Spleen (tissue), 11 donors: Measurements from ENCODE around the gene FAAP20. TPM values are rescaled to one million over a fixed set of nuclear protein-coding genes. Genes with fewer than 3 reads are reported as not detected.

ENCODE experiments used
- DNase-seq: peaks from one replicate; pipeline ENCODE4 v3.0.0-alpha.2; 2020
- H3K27ac ChIP-seq, 8 donors: fragments of 200-600 bp; sonication (generic) in 7 of 8; 1 replicate in 4 of 8; 2 replicates in 4 of 8; pipeline versions ENCODE4 v1.5.0 to v1.8.0; 2016 to 2021; ENCODE audit warnings: inconsistent platforms in 4 of 8, mild to moderate bottlenecking in 4 of 8, moderate library complexity in 1 of 8
- H3K27me3 ChIP-seq, 7 donors: fragments of 200-600 bp; sonication (generic) in 6 of 7; replicated peaks in 1 of 7; 1 replicate in 4 of 7; 2 replicates in 3 of 7; pipeline versions ENCODE4 v1.5.0 to v1.8.0; 2016 to 2021; ENCODE audit warnings: inconsistent platforms in 3 of 7, mild to moderate bottlenecking in 1 of 7
- H3K36me3 ChIP-seq, 6 donors: fragments of 200-600 bp; sonication (generic) in 5 of 6; 1 replicate in 4 of 6; 2 replicates in 2 of 6; pipeline versions ENCODE4 v1.5.0 to v1.8.0; 2016 to 2021; ENCODE audit warnings: inconsistent platforms in 2 of 6
- H3K4me1 ChIP-seq, 6 donors: fragments of 200-600 bp; sonication (generic) in 5 of 6; 1 replicate in 3 of 6; 2 replicates in 3 of 6; pipeline versions ENCODE4 v1.5.0 to v1.8.0; 2016 to 2021; ENCODE audit warnings: inconsistent platforms in 3 of 6
- H3K4me3 ChIP-seq, 8 donors: fragments of 200-600 bp; sonication (generic) in 7 of 8; 1 replicate in 4 of 8; 2 replicates in 4 of 8; pipeline versions ENCODE4 v1.5.0 to v1.8.0; 2016 to 2021; ENCODE audit warnings: inconsistent platforms in 4 of 8, mild to moderate bottlenecking in 4 of 8, moderate library complexity in 2 of 8
- H3K9me3 ChIP-seq, 8 donors: fragments of 200-600 bp; sonication (generic) in 7 of 8; 1 replicate in 4 of 8; 2 replicates in 4 of 8; pipeline versions ENCODE4 v1.5.0 to v1.8.0; 2016 to 2021; ENCODE audit warnings: inconsistent platforms in 4 of 8
- POLR2A ChIP-seq, 3 donors: fragments of 450-650 bp; IDR thresholded peaks; one replicate each; pipeline ENCODE4 v1.5.1; 2017; ENCODE audit warnings: antibody characterized with exemption in 3 of 3, mild to moderate bottlenecking in 1 of 3
- POLR2AphosphoS5 ChIP-seq, 3 donors: sonication (generic); formaldehyde crosslinking; IDR thresholded peaks; one replicate each; pipeline ENCODE4 v1.5.1; 2017; ENCODE audit warnings: antibody characterized with exemption in 3 of 3
- WGBS, 5 donors: extraction: QIAGEN DNeasy Blood & Tissue Kit in 3 of 5; methylation state at CpG; one replicate each; pipeline versions ENCODE4 v1.1.5 to v1.1.7; 2013 to 2018; 5-methylcytosine and 5-hydroxymethylcytosine counted together
- intact Hi-C: fragments of 100-400 bp; cut with DNase I; formaldehyde crosslinking; loops from one replicate; pipeline ENCODE4 v1.15.0; 2023; ENCODE audit warnings: low total_unique reads
- polyA plus RNA-seq, 3 donors: library from polyadenylated mRNA; stranded (reverse); fragments of 200-250 nt; gene quantifications; one replicate each; pipeline ENCODE4 v1.2.1, GENCODE V29; 2013
- total RNA-seq, 7 donors: library from RNA; depleted of rRNA in 3 of 7; stranded (reverse); fragments of >200 nt in 3 of 7; fragmentation: NEBNext Ultra II Directional in 4 of 7; extraction: Animal tissue kit (Norgen Biotek cat#: 25700) in 4 of 7; gene quantifications; one replicate each; pipeline versions ENCODE4 v1.1.0 to v1.2.1, GENCODE V29; 2016 to 2021
- TF ChIP-seq, protein P1 (sequence below), 11 experiments: fragments of 200-600 bp in 7 of 11; fragments of 450-650 bp in 4 of 11; sonication (generic) in 4 of 11; IDR thresholded peaks in 8 of 11; conservative IDR thresholded peaks in 3 of 11; 1 replicate in 7 of 11; 2 replicates in 4 of 11; pipeline versions ENCODE4 v1.4.0 to v1.8.0; 2016 to 2021; ENCODE audit warnings: antibody characterized with exemption in 11 of 11, inconsistent platforms in 4 of 11, mild to moderate bottlenecking in 1 of 11
- donor health status: healthy with polysubstance abuse.
- donor health status: DM: no; HTN: no; CAD: no; lungs with moderate emphysema.
- donor health status: DM: no; HTN: no; CAD: no.
- donor health status: Bipolar disorder and iron deficiency.
- donor health status: healthy.
- donor health status: DM: no; HTN: no; CAD: no.
- donor health status: DM: yes; HTN: yes; CAD: no.

The FAAP20 gene
- total and polyA plus RNA-seq, 10 donors: 20.6 to 113 (median 52.0) TPM

- Histone ChIP-seq H3K27me3 (no peaks in the 10 kb centered on the region), H3K4me3 (peak overlapping the region; percentile 29 to 70 (median 36)), H3K4me1 (peaks cover 21 to 81% (median 56%) of the 10 kb centered on the region in 6 donors), H3K27ac (peak overlapping the region; percentile 76 to 90 (median 86)), H3K36me3 (no peaks in the 10 kb centered on the region), H3K9me3 (no peaks in the 10 kb centered on the region)
- TF ChIP-seq POLR2AphosphoS5 (IDR thresholded peaks at IDR 0.05): peak; percentile 72 to 84 (median 82)
- TF ChIP-seq, protein P1, sequence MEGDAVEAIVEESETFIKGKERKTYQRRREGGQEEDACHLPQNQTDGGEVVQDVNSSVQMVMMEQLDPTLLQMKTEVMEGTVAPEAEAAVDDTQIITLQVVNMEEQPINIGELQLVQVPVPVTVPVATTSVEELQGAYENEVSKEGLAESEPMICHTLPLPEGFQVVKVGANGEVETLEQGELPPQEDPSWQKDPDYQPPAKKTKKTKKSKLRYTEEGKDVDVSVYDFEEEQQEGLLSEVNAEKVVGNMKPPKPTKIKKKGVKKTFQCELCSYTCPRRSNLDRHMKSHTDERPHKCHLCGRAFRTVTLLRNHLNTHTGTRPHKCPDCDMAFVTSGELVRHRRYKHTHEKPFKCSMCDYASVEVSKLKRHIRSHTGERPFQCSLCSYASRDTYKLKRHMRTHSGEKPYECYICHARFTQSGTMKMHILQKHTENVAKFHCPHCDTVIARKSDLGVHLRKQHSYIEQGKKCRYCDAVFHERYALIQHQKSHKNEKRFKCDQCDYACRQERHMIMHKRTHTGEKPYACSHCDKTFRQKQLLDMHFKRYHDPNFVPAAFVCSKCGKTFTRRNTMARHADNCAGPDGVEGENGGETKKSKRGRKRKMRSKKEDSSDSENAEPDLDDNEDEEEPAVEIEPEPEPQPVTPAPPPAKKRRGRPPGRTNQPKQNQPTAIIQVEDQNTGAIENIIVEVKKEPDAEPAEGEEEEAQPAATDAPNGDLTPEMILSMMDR (IDR thresholded peaks at IDR 0.05 in 8 of 11, conservative IDR thresholded peaks at IDR 0.05 in 3 of 11): no peak
- peak in 1 of 3 donors; percentile 25 for TF ChIP-seq POLR2A (IDR thresholded peaks at IDR 0.05)
- WGBS, 5 donors: 7 to 13% (median 10%) methylated on average over 13 to 24 of the region's 24 CpGs
- DNase-seq: peak; percentile 96
- intact Hi-C loops: loop anchor here (5.0 kb wide), 2 partner anchors 113 to 348 kb away; no protein-coding TSS in a partner anchor
Observed at GRCh38 chr1:2199042-2199810, 4.7 kb upstream of the FAAP20 start.

- H3K27ac ChIP-seq: peak overlapping the region; percentile 76 to 90 (median 86)
- H3K36me3 ChIP-seq: no peaks in the 10 kb centered on the region
- H3K4me3 ChIP-seq: peak overlapping the region in 2 of 8 donors; percentile 43 to 70
- DNase-seq: peak; percentile 85
- H3K4me1 ChIP-seq: peaks cover 19 to 81% (median 56%) of the 10 kb centered on the region in 6 donors
- TF ChIP-seq POLR2AphosphoS5 (IDR thresholded peaks at IDR 0.05) (no peak), POLR2A (IDR thresholded peaks at IDR 0.05) (no peak)
- TF ChIP-seq, protein P1 (IDR thresholded peaks at IDR 0.05 in 8 of 11, conservative IDR thresholded peaks at IDR 0.05 in 3 of 11): no peak
- no peaks in the 10 kb centered on the region for H3K9me3 ChIP-seq
- intact Hi-C loops: loop anchor here (5.0 kb wide), 2 partner anchors 114 to 349 kb away; no protein-coding TSS in a partner anchor
- H3K27me3 ChIP-seq: no peaks in the 10 kb centered on the region
- WGBS, 5 donors: 67 to 80% (median 76%) methylated on average over 4 to 11 of the region's 11 CpGs
Observed at GRCh38 chr1:2198571-2198970, 4.0 kb upstream of the FAAP20 start.

DNA sequence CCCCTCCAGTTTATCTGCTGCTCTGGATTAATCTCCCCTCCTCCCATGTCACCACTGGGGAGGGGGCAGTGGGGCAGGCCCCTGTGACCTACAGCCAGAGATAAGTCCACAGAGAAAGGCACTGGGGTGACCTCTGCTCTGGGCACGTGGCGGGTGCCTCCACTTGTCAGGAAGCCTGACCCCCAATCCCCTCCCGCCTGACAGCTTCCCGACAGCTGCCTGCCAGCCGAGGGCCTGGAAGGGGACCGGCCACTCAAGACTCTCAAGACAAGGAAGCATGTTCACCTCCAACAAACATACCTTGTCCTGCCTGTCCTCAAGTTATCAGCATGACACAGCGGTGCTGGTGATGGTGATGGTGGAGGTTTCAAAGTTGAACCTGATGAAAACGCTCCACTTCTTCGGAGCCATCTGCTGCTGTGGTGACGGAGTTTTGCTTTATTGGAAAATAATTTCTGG, 3.2 kb upstream of the FAAP20 start:
- Histone ChIP-seq H3K4me3 (no peak overlapping the region), H3K27ac (peak overlapping the region in 4 of 8 donors; percentile 22 to 88 (median 64)), H3K4me1 (peaks cover 23 to 81% (median 61%) of the 10 kb centered on the region in 6 donors), H3K36me3 (peaks cover 0 to 8% (median 0%) of the 10 kb centered on the region in 6 donors), H3K27me3 (no peaks in the 10 kb centered on the region), H3K9me3 (no peaks in the 10 kb centered on the region)
- no peak for TF ChIP-seq POLR2A (IDR thresholded peaks at IDR 0.05)
- TF ChIP-seq POLR2AphosphoS5 (IDR thresholded peaks at IDR 0.05): no peak
- TF ChIP-seq, protein P1 (IDR thresholded peaks at IDR 0.05 in 8 of 11, conservative IDR thresholded peaks at IDR 0.05 in 3 of 11): no peak
- DNase-seq: peak; percentile 69
- intact Hi-C loops: loop anchor here (5.0 kb wide), 2 partner anchors 115 to 350 kb away; no protein-coding TSS in a partner anchor
- WGBS, 5 donors: 89 to 94% (median 92%) methylated on average over 8 to 10 of the region's 10 CpGs
